ENCODE measurements around the gene UROS.

UROS gene

DNA sequence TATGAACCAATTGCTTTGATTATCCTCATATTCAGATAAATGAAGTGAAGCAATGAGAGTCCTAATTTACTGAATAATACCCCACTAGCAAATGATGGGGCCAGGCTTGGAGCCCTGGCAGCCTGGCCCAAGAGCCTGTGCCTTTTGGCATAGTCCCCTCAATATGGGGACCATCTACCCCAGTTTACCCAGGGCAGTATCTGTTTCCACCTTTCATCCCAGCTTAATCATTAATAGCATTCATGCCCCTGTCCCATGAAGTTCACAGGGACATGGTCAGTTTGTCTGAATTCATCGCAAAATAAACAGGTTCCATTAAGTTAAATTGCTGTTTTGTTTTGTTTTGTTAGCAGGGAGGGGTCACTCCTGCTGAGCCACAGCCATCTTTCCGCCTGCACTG lies 25.8 kb upstream of the UROS start:
- peaks cover 14% of the 10 kb centered on the region for H3K4me1 Mint-ChIP-seq
- no peak overlapping the region for H3K4me3 Mint-ChIP-seq
- TF ChIP-seq, protein P1, sequence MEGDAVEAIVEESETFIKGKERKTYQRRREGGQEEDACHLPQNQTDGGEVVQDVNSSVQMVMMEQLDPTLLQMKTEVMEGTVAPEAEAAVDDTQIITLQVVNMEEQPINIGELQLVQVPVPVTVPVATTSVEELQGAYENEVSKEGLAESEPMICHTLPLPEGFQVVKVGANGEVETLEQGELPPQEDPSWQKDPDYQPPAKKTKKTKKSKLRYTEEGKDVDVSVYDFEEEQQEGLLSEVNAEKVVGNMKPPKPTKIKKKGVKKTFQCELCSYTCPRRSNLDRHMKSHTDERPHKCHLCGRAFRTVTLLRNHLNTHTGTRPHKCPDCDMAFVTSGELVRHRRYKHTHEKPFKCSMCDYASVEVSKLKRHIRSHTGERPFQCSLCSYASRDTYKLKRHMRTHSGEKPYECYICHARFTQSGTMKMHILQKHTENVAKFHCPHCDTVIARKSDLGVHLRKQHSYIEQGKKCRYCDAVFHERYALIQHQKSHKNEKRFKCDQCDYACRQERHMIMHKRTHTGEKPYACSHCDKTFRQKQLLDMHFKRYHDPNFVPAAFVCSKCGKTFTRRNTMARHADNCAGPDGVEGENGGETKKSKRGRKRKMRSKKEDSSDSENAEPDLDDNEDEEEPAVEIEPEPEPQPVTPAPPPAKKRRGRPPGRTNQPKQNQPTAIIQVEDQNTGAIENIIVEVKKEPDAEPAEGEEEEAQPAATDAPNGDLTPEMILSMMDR (IDR thresholded peaks at IDR 0.05; ENCODE audit: unreplicated experiment in 3 of 3): no peak
- no peak overlapping the region for H3K27ac Mint-ChIP-seq
- H3K27me3 Mint-ChIP-seq (ENCODE audit: low read depth): no peaks in the 10 kb centered on the region
- peaks cover 69% of the 10 kb centered on the region for H3K36me3 Mint-ChIP-seq (ENCODE audit: low read depth)
- no peaks in the 10 kb centered on the region for H3K9me3 Mint-ChIP-seq

DNA sequence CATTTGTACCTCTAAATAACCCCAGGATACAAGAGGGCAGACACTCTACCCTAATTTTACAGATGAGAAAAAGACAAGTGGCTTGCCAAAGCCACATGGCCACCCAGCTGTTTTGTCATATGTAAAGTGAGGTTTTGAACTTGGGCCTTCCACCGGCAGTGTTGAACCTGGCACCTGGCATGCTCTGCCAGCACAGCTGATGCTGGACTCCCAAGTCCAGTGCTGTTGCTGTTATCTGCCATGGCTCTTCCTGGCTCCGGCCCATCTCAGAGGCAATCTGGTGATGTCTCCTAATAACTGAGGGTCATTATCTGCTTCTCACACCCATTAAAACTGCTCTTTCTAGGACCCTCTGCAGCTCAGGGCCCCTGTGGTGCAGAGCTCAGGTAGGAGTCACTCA lies 25.3 kb upstream of the UROS start:
- no peaks in the 10 kb centered on the region for H3K27me3 Mint-ChIP-seq (ENCODE audit: low read depth)
- no peaks in the 10 kb centered on the region for H3K9me3 Mint-ChIP-seq
- TF ChIP-seq, protein P1 (IDR thresholded peaks at IDR 0.05; ENCODE audit: unreplicated experiment in 3 of 3): no peak
- no peak overlapping the region for H3K4me3 Mint-ChIP-seq
- peaks cover 16% of the 10 kb centered on the region for H3K4me1 Mint-ChIP-seq
- H3K27ac Mint-ChIP-seq: no peak overlapping the region
- H3K36me3 Mint-ChIP-seq (ENCODE audit: low read depth): peaks cover 65% of the 10 kb centered on the region

DNA sequence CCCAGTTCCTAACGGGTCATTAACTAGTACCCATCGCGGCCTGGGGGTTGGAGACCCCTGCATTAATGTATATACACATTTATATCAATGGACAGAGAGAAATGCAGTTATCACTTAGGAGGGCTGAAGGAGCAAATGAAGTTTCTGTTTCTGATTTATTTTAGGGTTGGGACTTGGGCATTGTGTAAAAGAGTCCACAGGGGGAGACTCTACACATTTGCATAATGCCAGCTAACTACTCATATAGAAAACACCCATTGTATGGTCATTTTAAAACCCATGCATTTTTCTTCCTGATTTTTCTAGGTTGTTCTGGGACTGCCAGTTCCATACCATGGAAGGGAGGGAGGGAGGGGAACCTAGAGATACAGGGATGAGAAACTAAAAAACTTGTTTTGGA lies 23.8 kb upstream of the UROS start:
- Mint-ChIP-seq H3K27ac (no peak overlapping the region), H3K9me3 (no peaks in the 10 kb centered on the region), H3K27me3 (ENCODE audit: low read depth) (no peaks in the 10 kb centered on the region), H3K4me3 (no peak overlapping the region), H3K36me3 (ENCODE audit: low read depth) (peaks cover 59% of the 10 kb centered on the region), H3K4me1 (peaks cover 16% of the 10 kb centered on the region)
- TF ChIP-seq, protein P1 (IDR thresholded peaks at IDR 0.05; ENCODE audit: unreplicated experiment in 3 of 3): no peak

DNA sequence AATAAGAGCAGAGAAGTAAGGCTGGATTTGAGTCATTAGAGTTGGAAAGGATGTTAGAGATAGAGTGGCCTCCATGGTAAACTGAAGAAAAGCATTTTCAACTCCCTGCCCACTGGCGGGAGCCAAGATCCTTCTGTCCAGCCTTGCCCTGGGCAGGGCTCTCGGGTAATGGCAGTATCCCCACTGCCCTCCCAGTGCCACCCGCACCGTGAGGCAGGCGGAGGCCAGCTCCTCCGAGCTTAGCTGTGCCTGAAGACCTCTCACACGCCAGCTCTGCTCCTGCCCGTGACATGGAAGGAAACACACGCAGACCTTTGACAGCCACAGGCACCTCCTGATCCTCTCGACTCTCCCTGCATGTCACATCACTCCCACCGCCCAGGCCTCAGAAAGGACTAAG lies 22.6 kb upstream of the UROS start:
- Mint-ChIP-seq H3K9me3 (no peaks in the 10 kb centered on the region), H3K36me3 (ENCODE audit: low read depth) (peaks cover 56% of the 10 kb centered on the region), H3K27me3 (ENCODE audit: low read depth) (no peaks in the 10 kb centered on the region), H3K4me1 (peaks cover 16% of the 10 kb centered on the region), H3K4me3 (no peak overlapping the region), H3K27ac (no peak overlapping the region)
- TF ChIP-seq, protein P1 (IDR thresholded peaks at IDR 0.05; ENCODE audit: unreplicated experiment in 3 of 3): no peak

DNA sequence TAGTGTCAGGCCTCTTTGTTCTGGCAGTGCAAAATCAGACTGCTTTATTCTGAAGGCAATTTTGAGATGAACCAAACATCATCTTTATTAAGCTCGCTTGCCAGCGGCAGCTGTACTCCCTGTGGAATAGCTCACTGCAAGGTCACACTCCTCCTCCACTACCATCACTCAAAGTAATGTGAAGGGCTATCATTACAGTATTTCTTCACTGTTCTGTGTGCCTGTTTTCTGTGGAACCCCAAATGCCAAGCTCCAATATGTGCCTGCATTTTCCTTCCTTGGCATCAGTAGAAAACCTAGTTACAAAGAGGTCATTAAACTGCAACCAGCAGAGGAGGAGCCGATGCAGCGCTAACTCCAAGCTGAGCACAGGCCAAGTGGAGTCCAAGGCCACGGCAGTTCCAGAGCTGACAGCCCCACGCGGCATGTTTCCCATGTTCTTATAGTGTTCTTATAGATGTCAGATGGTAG lies 21.7 kb upstream of the UROS start:
- H3K4me1 Mint-ChIP-seq: peaks cover 16% of the 10 kb centered on the region
- no peak overlapping the region for H3K4me3 Mint-ChIP-seq
- TF ChIP-seq, protein P1 (IDR thresholded peaks at IDR 0.05; ENCODE audit: unreplicated experiment in 3 of 3): no peak
- H3K27me3 Mint-ChIP-seq (ENCODE audit: low read depth): no peaks in the 10 kb centered on the region
- H3K36me3 Mint-ChIP-seq (ENCODE audit: low read depth): peaks cover 61% of the 10 kb centered on the region
- peak overlapping the region; percentile 9 to 79 (median 35) for H3K27ac Mint-ChIP-seq
- H3K9me3 Mint-ChIP-seq: no peaks in the 10 kb centered on the region

DNA sequence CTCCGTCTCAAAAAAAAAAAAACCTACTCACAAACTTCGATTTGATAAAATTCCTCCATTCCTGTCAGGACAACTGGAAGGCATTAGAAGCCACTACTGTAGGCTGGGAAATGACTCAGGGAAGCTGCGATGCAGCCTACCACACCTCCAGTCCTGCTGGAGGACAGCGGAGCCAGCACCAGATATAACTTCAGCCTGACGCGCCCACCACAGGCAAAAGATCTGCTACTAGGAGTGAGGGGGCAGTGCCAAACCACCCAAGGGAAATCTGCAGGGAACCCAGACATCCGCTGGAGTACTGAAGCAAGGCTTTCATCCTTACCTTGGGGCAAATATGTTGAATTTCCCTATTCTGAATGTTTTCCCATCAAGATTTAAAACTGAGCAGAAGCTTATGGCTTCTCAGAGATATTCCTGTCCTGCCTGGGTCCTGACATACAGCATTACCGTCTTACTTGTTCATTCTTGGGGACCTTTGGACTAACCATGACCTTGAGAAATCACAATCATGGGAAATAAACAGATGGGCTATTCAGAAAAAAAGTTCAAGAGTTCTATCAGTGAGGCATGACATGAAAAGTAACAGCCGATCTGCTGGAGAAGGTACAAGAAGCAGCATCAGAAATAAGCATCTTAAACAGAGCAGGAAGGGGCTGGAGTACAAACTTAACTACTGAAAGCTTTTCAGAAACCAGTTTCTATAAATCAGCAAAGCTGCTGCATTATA lies 20.7 kb upstream of the UROS start:
- Mint-ChIP-seq H3K4me1 (peaks cover 16% of the 10 kb centered on the region), H3K4me3 (no peak overlapping the region), H3K27ac (peak overlapping the region in 2 of 3 experiments; percentile 9 to 79), H3K9me3 (no peaks in the 10 kb centered on the region), H3K27me3 (ENCODE audit: low read depth) (no peaks in the 10 kb centered on the region), H3K36me3 (ENCODE audit: low read depth) (peaks cover 62% of the 10 kb centered on the region)
- TF ChIP-seq, protein P1 (IDR thresholded peaks at IDR 0.05; ENCODE audit: unreplicated experiment in 3 of 3): no peak
